HG03097 (cell line): Measurements from ENCODE around the gene NT5DC2.

Experiments used
- ATAC-seq: cut with Tn5 transposase; IDR thresholded peaks from one replicate; pipeline ENCODE4 v1.9.1; 2021; ENCODE audit not compliant: unreplicated experiment, low FRiP score

Gene NT5DC2

GRCh38 chr3:52513281-52513680 lies 20.4 kb downstream of the NT5DC2 start:
- ATAC-seq: no peak

GRCh38 chr3:52512727-52513126 lies 20.9 kb downstream of the NT5DC2 start:
- no peak for ATAC-seq

- ATAC-seq: no peak
Observed at GRCh38 chr3:52512105-52512504, 21.6 kb downstream of the NT5DC2 start.

- ATAC-seq: no peak
Observed at GRCh38 chr3:52511509-52511908, 22.1 kb downstream of the NT5DC2 start.

GRCh38 chr3:52509753-52510328 lies 23.8 kb downstream of the NT5DC2 start:
- no peak for ATAC-seq

- no peak for ATAC-seq
Observed at GRCh38 chr3:52507359-52507758, 26.3 kb downstream of the NT5DC2 start.

- ATAC-seq: no peak
Observed at GRCh38 chr3:52506266-52506966, 27.2 kb downstream of the NT5DC2 start.

- ATAC-seq: no peak
Observed at GRCh38 chr3:52504977-52505376, 28.7 kb downstream of the NT5DC2 start.

- no peak for ATAC-seq
Observed at GRCh38 chr3:52503788-52504424, 29.8 kb downstream of the NT5DC2 start.

- no peak for ATAC-seq
Observed at GRCh38 chr3:52502808-52503350, 30.8 kb downstream of the NT5DC2 start.

- ATAC-seq: no peak
Observed at GRCh38 chr3:52502001-52502400, 31.7 kb downstream of the NT5DC2 start.

GRCh38 chr3:52501046-52501445 lies 32.6 kb downstream of the NT5DC2 start:
- ATAC-seq: no peak

- ATAC-seq: no peak
Observed at GRCh38 chr3:52498137-52499054, 35.3 kb downstream of the NT5DC2 start.

GRCh38 chr3:52495777-52496602 lies 37.7 kb downstream of the NT5DC2 start:
- ATAC-seq: no peak

GRCh38 chr3:52494886-52495495 lies 38.7 kb downstream of the NT5DC2 start, which contains the start of gene STAB1:
Gene STAB1 (plus strand): TSS chr3:52495338. CDS start chr3:52495414, 76 bp downstream.
- no peak for ATAC-seq

GRCh38 chr3:52494445-52494844 lies 39.2 kb downstream of the NT5DC2 start:
- no peak for ATAC-seq

GRCh38 chr3:52493232-52494017 lies 40.2 kb downstream of the NT5DC2 start:
- no peak for ATAC-seq

GRCh38 chr3:52492059-52492458 lies 41.6 kb downstream of the NT5DC2 start:
- ATAC-seq: no peak
